MCF 10A (cell line): ENCODE data around the gene KCNN2. TPM values are rescaled to one million over a fixed set of nuclear protein-coding genes. Genes with fewer than 3 reads are reported as not detected.
A peak's percentile ranks its signal among the peaks of the same experiment; 100 is the strongest.

Experiments
- BruUV-seq: library from RNA; stranded (reverse); fragments of 400-500 nt; replicated peaks from 2 replicates; lab custom pipeline; 2021; lab: Mats Ljungman, UMichigan
- CTCF ChIA-PET: fragments of 300-600 bp; sonication (Branson Sonifier 250); formaldehyde crosslinking; extraction: SDS; loops from one replicate; lab custom pipeline; 2021; ENCODE audit warnings: antibody characterized with exemption, inconsistent platforms; lab: Yijun Ruan, JAX
- POLR2A ChIA-PET: fragments of 300-600, 350-650 bp; sonication (Branson Sonifier 250); formaldehyde crosslinking; extraction: SDS; loops from one replicate; lab custom pipeline; 2020; ENCODE audit warnings: antibody characterized with exemption, inconsistent platforms; lab: Yijun Ruan, JAX
- DNase-seq: peaks from one replicate; pipeline ENCODE4 v3.0.0-alpha.2; 2018; ENCODE audit not compliant: unreplicated experiment
- H3K27ac Mint-ChIP-seq: one replicate; pipeline ENCODE4 v1.8.0; 2022; ENCODE audit warnings: mild to moderate bottlenecking, low read depth, mixed read lengths; ENCODE audit not compliant: unreplicated experiment
- H3K27me3 Mint-ChIP-seq: one replicate; pipeline ENCODE4 v1.8.0; 2022; ENCODE audit warnings: mixed read lengths; ENCODE audit not compliant: insufficient read depth, unreplicated experiment
- H3K36me3 Mint-ChIP-seq: one replicate; pipeline ENCODE4 v1.8.0; 2022; ENCODE audit warnings: mild to moderate bottlenecking, moderate library complexity, mixed read lengths; ENCODE audit not compliant: insufficient read depth, unreplicated experiment
- H3K4me1 Mint-ChIP-seq: one replicate; pipeline ENCODE4 v1.8.0; 2022; ENCODE audit warnings: mixed read lengths; ENCODE audit not compliant: insufficient read depth, unreplicated experiment
- H3K4me3 Mint-ChIP-seq: one replicate; pipeline ENCODE4 v1.8.0; 2022; ENCODE audit warnings: mild to moderate bottlenecking, moderate library complexity, mixed read lengths; ENCODE audit not compliant: unreplicated experiment
- H3K9me3 Mint-ChIP-seq: one replicate; pipeline ENCODE4 v1.8.0; 2022; ENCODE audit warnings: mixed read lengths; ENCODE audit not compliant: unreplicated experiment
- CTCF ChIP-seq: fragments of 200-600 bp; IDR thresholded peaks from one replicate; pipeline ENCODE4 v1.8.0; 2022; ENCODE audit warnings: antibody characterized with exemption, mild to moderate bottlenecking; ENCODE audit not compliant: unreplicated experiment
- intact Hi-C: fragments of 100-400 bp; cut with micrococcal nuclease; formaldehyde crosslinking; loops from 2 replicates; pipeline ENCODE4 v1.14.1; 2022
- total RNA-seq: library from RNA; stranded (reverse); gene quantifications from 2 replicates; pipeline ENCODE4 v1.2.3, GENCODE V29; 2022

KCNN2 gene
- total RNA-seq, 1 experiment from 2014 or later = not detected

- no peak overlapping the region for H3K4me3 Mint-ChIP-seq
- no peaks in the 10 kb centered on the region for H3K4me1 Mint-ChIP-seq
- CTCF ChIA-PET = interaction anchor here (0.6 to 4.7 kb wide), 4 partner anchors 10 to 827 kb away, joined by 3 to 28 read pairs (median 12); no protein-coding TSS in a partner anchor
- BruUV-seq = no TSS peak
- peaks cover 47% of the 10 kb centered on the region for H3K27me3 Mint-ChIP-seq
- POLR2A ChIA-PET = no interaction called here
- no peaks in the 10 kb centered on the region for H3K9me3 Mint-ChIP-seq
- no peak for DNase-seq
- no peaks in the 10 kb centered on the region for H3K36me3 Mint-ChIP-seq
- H3K27ac Mint-ChIP-seq = no peak overlapping the region
- TF ChIP-seq CTCF = no peak
- intact Hi-C loops = no loop called here
Observed at GRCh38 chr5:114437936-114438335, 76.1 kb downstream of the KCNN2 start.

- H3K4me1 Mint-ChIP-seq = no peaks in the 10 kb centered on the region
- DNase-seq = no peak
- CTCF ChIA-PET = interaction anchor here (0.8 to 4.7 kb wide), 3 partner anchors 10 to 827 kb away, joined by 4 to 28 read pairs (median 21); no protein-coding TSS in a partner anchor
- POLR2A ChIA-PET = no interaction called here
- intact Hi-C loops = no loop called here
- H3K27ac Mint-ChIP-seq = no peak overlapping the region
- H3K9me3 Mint-ChIP-seq = no peaks in the 10 kb centered on the region
- H3K36me3 Mint-ChIP-seq = no peaks in the 10 kb centered on the region
- H3K4me3 Mint-ChIP-seq = no peak overlapping the region
- H3K27me3 Mint-ChIP-seq = peaks cover 52% of the 10 kb centered on the region
- no TSS peak for BruUV-seq
- no peak for TF ChIP-seq CTCF
Observed at GRCh38 chr5:114438471-114438870, 76.6 kb downstream of the KCNN2 start.

DNA sequence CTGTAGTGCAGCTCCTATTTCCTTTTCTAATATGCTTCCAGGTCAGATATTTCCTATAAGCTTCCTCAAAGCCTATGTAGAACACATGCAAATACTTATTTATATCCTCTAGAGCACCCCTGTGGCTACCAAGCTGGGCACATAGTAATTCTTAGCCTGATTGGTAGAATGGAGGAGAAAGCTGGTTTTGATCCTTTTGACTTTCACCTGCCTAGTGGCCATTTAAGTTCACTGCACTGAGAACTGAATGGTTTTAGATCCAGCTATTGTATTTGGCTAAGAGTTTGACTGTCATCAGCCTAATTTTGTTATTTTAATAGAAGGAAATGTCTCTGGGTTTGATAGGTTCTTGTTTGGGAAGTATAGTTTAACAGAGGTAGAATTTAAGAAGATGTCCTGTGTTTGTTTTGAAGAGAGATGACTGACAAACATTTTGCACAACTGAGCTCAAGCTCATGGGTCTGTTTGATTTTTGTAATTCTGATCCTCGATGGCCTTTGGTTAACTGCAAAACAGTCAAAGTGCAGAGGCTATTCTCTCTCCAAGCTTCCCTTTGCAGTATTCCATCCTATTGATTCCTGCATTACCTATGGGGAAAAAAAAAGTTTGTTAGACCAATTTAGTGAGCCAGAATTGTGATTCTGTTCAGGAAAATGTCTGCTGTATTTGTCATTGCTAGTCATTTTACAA is 85.4 kb downstream of the KCNN2 start:
- BruUV-seq = no TSS peak
- H3K27ac Mint-ChIP-seq = no peak overlapping the region
- CTCF ChIA-PET = interaction anchor here (0.6 to 9.6 kb wide), 13 partner anchors 9 to 835 kb away, joined by 3 to 151 read pairs (median 4); no protein-coding TSS in a partner anchor

More for the DNA sequence above, 85.4 kb downstream of the KCNN2 start:
- Mint-ChIP-seq H3K27me3 (peaks cover 84% of the 10 kb centered on the region), H3K36me3 (no peaks in the 10 kb centered on the region), H3K4me1 (no peaks in the 10 kb centered on the region), H3K9me3 (no peaks in the 10 kb centered on the region), H3K4me3 (no peak overlapping the region)
- POLR2A ChIA-PET = no interaction called here
- TF ChIP-seq CTCF = no peak
- DNase-seq = peak; percentile 12
- intact Hi-C loops = no loop called here
